Measurements from ENCODE around the gene S100A9. TPM values are rescaled to one million over a fixed set of nuclear protein-coding genes. Genes with fewer than 3 reads are reported as not detected.

Gene S100A9
- total RNA-seq, 1 experiment from 2014 or later: not detected

DNA sequence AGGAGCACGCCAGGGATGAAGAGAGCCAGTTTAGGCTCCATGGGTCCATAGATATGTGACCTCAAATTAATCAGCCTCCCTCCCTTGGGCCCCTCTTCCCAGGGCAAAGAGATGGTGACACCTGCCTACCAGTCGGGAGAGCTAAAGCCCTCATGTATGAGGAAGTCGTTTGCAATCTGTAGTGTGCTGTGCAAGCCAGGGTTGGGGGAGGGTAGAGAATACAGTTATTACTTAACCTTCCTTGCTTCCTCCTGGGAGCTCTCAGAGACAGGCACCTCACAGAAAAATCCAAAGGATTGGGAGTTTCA, 13.0 kb upstream of the S100A9 start:
- Histone ChIP-seq H3K27me3 (ENCODE audit: insufficient read depth, low read length) (no peaks in the 10 kb centered on the region), H4K20me1 (ENCODE audit: control insufficient read depth, insufficient read depth, insufficient read length) (no peaks in the 10 kb centered on the region), H3K23ac (ENCODE audit: insufficient read length, low read depth, low read length) (no peak overlapping the region), H4K8ac (replicated peaks; ENCODE audit: insufficient read length, low read depth, low read length) (no peak overlapping the region), H4K5ac (ENCODE audit: insufficient read length, low read depth, low read length) (no peak overlapping the region), H3K9me3 (ENCODE audit: control insufficient read depth, low read depth, low read length) (no peaks in the 10 kb centered on the region), H2BK20ac (ENCODE audit: low read depth, low read length, poor library complexity, severe bottlenecking) (no peak overlapping the region), H3K4ac (ENCODE audit: low read depth, low read length) (no peak overlapping the region), H2AK5ac (ENCODE audit: insufficient read length, low read length) (no peak overlapping the region), H3K79me1 (ENCODE audit: insufficient read depth, low read depth, low read length, poor library complexity, severe bottlenecking) (no peaks in the 10 kb centered on the region), H2BK5ac (ENCODE audit: insufficient read length, low read length) (no peak overlapping the region), H3K27ac (ENCODE audit: insufficient read length, low read depth, low read length) (no peak overlapping the region), H2BK12ac (ENCODE audit: insufficient read length, low read depth, low read length) (no peak overlapping the region), H4K91ac (ENCODE audit: insufficient read length, low read depth, low read length) (no peak overlapping the region), H3K4me1 (ENCODE audit: insufficient read depth, low read length) (no peaks in the 10 kb centered on the region), H2AFZ (ENCODE audit: low read length) (no peak overlapping the region), H3T11ph (ENCODE audit: low read length) (no peak overlapping the region), H3K9ac (ENCODE audit: extremely low read depth, insufficient read length, low read length) (no peak overlapping the region), H3K18ac (ENCODE audit: insufficient read length, low read depth, low read length) (no peak overlapping the region), H3K56ac (ENCODE audit: insufficient read length, low read depth, low read length) (no peak overlapping the region), H3K4me2 (ENCODE audit: insufficient read depth, insufficient read length, low read length) (no peak overlapping the region), H3K23me2 (ENCODE audit: insufficient read length, low read depth, low read length, poor library complexity, severe bottlenecking) (no peaks in the 10 kb centered on the region), H2BK15ac (ENCODE audit: low read depth, low read length) (no peak overlapping the region), H3K79me2 (ENCODE audit: insufficient read depth, low read length) (no peaks in the 10 kb centered on the region), H3K14ac (ENCODE audit: insufficient read depth, low read length) (no peak overlapping the region), H2BK120ac (ENCODE audit: low read depth, low read length, poor library complexity, severe bottlenecking) (no peak overlapping the region)
- Mint-ChIP-seq H3K36me3 (ENCODE audit: insufficient read depth in 1 of 3, low read depth in 3 of 3) (no peaks in the 10 kb centered on the region; a peak in 1 of 7 replicates), H3K27ac (peak overlapping the region in 1 of 3 experiments; percentile 60; a peak in 1 of 7 replicates), H3K27me3 (ENCODE audit: low read depth) (peaks cover 28% of the 10 kb centered on the region), H3K4me1 (peaks cover 0 to 5% of the 10 kb centered on the region in 2 experiments; a peak in 2 of 4 replicates), H3K4me3 (peak overlapping the region in 1 of 2 experiments; percentile 46; a peak in 1 of 5 replicates), H3K9me3 (no peaks in the 10 kb centered on the region)
- no CpG with 5 or more reads among the region's 3 CpGs for WGBS (ENCODE audit: extremely low coverage, insufficient read length, low lambda C conversion rate)
- no peak for DNase-seq
- TF ChIP-seq, protein P1, sequence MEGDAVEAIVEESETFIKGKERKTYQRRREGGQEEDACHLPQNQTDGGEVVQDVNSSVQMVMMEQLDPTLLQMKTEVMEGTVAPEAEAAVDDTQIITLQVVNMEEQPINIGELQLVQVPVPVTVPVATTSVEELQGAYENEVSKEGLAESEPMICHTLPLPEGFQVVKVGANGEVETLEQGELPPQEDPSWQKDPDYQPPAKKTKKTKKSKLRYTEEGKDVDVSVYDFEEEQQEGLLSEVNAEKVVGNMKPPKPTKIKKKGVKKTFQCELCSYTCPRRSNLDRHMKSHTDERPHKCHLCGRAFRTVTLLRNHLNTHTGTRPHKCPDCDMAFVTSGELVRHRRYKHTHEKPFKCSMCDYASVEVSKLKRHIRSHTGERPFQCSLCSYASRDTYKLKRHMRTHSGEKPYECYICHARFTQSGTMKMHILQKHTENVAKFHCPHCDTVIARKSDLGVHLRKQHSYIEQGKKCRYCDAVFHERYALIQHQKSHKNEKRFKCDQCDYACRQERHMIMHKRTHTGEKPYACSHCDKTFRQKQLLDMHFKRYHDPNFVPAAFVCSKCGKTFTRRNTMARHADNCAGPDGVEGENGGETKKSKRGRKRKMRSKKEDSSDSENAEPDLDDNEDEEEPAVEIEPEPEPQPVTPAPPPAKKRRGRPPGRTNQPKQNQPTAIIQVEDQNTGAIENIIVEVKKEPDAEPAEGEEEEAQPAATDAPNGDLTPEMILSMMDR (conservative IDR thresholded peaks at IDR 0.05): no peak

All from H9 (cell line).